ENCODE data around the gene COMMD1. TPM values are rescaled to one million over a fixed set of nuclear protein-coding genes. Genes with fewer than 3 reads are reported as not detected.

COMMD1 gene
- total RNA-seq, 4 donors from 2014 or later: 8.5 to 80.7 (median 48.2) TPM

- no peak for DNase-seq
- Histone ChIP-seq H3K4me1 (no peaks in the 10 kb centered on the region), H3K4me3 (no peak overlapping the region), H3K9me3 (no peaks in the 10 kb centered on the region), H3K27me3 (no peaks in the 10 kb centered on the region), H3K36me3 (no peaks in the 10 kb centered on the region), H3K27ac (no peak overlapping the region)
- intact Hi-C loops (cut with DNase I; ENCODE audit: low total_unique reads): no loop called here
- TF ChIP-seq CTCF (IDR thresholded peaks at IDR 0.05): no peak
- TF ChIP-seq POLR2A (IDR thresholded peaks at IDR 0.05): no peak
Observed at GRCh38 chr2:62055724-62056336, 150.4 kb downstream of the COMMD1 start.

- no peaks in the 10 kb centered on the region for H3K9me3 ChIP-seq
- no peak overlapping the region for H3K4me3 ChIP-seq
- intact Hi-C loops (cut with DNase I; ENCODE audit: low total_unique reads): no loop called here
- no peak overlapping the region for H3K27ac ChIP-seq
- H3K36me3 ChIP-seq: no peaks in the 10 kb centered on the region
- no peak for DNase-seq
- no peaks in the 10 kb centered on the region for H3K27me3 ChIP-seq
- TF ChIP-seq POLR2A (IDR thresholded peaks at IDR 0.05): no peak
- TF ChIP-seq CTCF (IDR thresholded peaks at IDR 0.05): no peak
- no peaks in the 10 kb centered on the region for H3K4me1 ChIP-seq
Observed at GRCh38 chr2:62056341-62056740, 150.9 kb downstream of the COMMD1 start.

GRCh38 chr2:62065243-62065642, 159.8 kb downstream of the COMMD1 start:
- H3K4me3 ChIP-seq: no peak overlapping the region
- intact Hi-C loops (cut with DNase I; ENCODE audit: low total_unique reads): no loop called here
- no peaks in the 10 kb centered on the region for H3K36me3 ChIP-seq
- no peaks in the 10 kb centered on the region for H3K27me3 ChIP-seq
- TF ChIP-seq CTCF (IDR thresholded peaks at IDR 0.05) (no peak), POLR2A (IDR thresholded peaks at IDR 0.05) (no peak)
- no peak for DNase-seq
- H3K9me3 ChIP-seq: no peaks in the 10 kb centered on the region
- no peaks in the 10 kb centered on the region for H3K4me1 ChIP-seq
- H3K27ac ChIP-seq: no peak overlapping the region

- intact Hi-C loops (cut with DNase I; ENCODE audit: low total_unique reads): no loop called here
- TF ChIP-seq CTCF (IDR thresholded peaks at IDR 0.05): no peak
- TF ChIP-seq POLR2A (IDR thresholded peaks at IDR 0.05): no peak
- Histone ChIP-seq H3K27me3 (no peaks in the 10 kb centered on the region), H3K4me3 (no peak overlapping the region), H3K4me1 (no peaks in the 10 kb centered on the region), H3K36me3 (no peaks in the 10 kb centered on the region), H3K27ac (peak overlapping the region; percentile 37 to 79), H3K9me3 (no peaks in the 10 kb centered on the region)
- DNase-seq: peak in 1 of 2 donors; percentile 36
Observed at GRCh38 chr2:62071126-62071598, 165.7 kb downstream of the COMMD1 start.

- intact Hi-C loops (cut with DNase I; ENCODE audit: low total_unique reads): no loop called here
- H3K27me3 ChIP-seq: no peaks in the 10 kb centered on the region
- no peak for DNase-seq
- no peaks in the 10 kb centered on the region for H3K9me3 ChIP-seq
- no peaks in the 10 kb centered on the region for H3K36me3 ChIP-seq
- TF ChIP-seq CTCF (IDR thresholded peaks at IDR 0.05) (no peak), POLR2A (IDR thresholded peaks at IDR 0.05) (no peak)
- no peak overlapping the region for H3K4me3 ChIP-seq
- H3K27ac ChIP-seq: peak overlapping the region in 1 of 2 donors; percentile 79
- no peaks in the 10 kb centered on the region for H3K4me1 ChIP-seq
Observed at GRCh38 chr2:62071760-62072680, 166.5 kb downstream of the COMMD1 start.

All from uterus (tissue), 4 donors.